GM12878 (cell line): Measurements from ENCODE around the gene HIRA.

Experiments used
- CBX5 ChIP-seq: sonication (generic); IDR thresholded peaks from 2 replicates; pipeline ENCODE4 v1.6.1; 2016; ENCODE audit warnings: low read depth, moderate library complexity, mild to moderate bottlenecking, inconsistent platforms
- POLR2AphosphoS5 ChIP-seq: IDR thresholded peaks from 2 replicates; pipeline ENCODE4 v1.6.1; 2011; ENCODE audit warnings: mild to moderate bottlenecking, low read length, inconsistent platforms
- TF ChIP-seq, protein P1 (sequence below), 3 experiments: IDR thresholded peaks in 2 of 3; conservative IDR thresholded peaks in 1 of 3; 2 replicates each; pipeline ENCODE4 v1.5.1; 2011; ENCODE audit warnings: low read depth in 3 of 3, low read length in 3 of 3, mild to moderate bottlenecking in 3 of 3, control low read depth in 2 of 3, moderate library complexity in 2 of 3, inconsistent platforms in 1 of 3, mixed read lengths in 1 of 3; ENCODE audit not compliant: control insufficient read depth in 2 of 3, insufficient read depth in 1 of 3; ENCODE audit errors: extremely low read depth in 1 of 3

DNA sequence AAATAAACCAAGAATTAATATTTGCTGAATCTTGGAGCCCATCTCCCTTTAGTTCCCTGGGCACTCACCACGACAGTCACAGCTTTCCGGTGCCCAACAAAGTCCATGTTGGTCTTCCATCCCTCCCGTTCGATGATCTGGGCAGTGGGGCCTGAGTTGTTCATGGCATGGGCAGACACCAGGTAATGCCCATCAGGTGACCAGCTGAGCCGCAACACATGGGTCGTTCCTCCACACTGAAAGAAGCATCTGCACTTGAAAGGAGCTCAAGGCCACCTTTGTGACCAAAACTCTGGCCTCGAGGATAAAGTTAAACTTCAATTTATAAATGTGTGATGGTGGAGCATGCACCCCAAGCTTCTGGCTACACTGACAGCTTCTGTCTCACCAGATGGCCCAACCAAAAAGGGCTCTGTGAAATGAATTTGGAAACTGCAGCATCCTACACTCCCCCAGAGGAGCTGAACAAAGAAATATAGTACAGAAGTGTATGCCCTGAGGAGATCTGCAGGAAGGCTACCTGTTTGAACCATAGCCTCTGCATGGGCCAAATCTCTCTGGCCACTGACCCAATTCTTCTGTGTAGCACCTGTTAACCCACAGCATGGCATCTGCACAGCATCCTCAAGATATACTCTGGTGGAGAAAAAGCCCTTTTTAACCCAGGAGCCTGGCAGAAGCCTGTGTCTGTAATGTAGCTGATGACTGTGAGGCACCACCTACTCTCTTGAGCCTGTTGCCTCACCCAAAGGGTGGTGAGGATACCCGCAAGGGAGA is 37.1 kb downstream of the HIRA start:
- TF ChIP-seq POLR2AphosphoS5 = no peak
- no peak for TF ChIP-seq CBX5
- TF ChIP-seq, protein P1, sequence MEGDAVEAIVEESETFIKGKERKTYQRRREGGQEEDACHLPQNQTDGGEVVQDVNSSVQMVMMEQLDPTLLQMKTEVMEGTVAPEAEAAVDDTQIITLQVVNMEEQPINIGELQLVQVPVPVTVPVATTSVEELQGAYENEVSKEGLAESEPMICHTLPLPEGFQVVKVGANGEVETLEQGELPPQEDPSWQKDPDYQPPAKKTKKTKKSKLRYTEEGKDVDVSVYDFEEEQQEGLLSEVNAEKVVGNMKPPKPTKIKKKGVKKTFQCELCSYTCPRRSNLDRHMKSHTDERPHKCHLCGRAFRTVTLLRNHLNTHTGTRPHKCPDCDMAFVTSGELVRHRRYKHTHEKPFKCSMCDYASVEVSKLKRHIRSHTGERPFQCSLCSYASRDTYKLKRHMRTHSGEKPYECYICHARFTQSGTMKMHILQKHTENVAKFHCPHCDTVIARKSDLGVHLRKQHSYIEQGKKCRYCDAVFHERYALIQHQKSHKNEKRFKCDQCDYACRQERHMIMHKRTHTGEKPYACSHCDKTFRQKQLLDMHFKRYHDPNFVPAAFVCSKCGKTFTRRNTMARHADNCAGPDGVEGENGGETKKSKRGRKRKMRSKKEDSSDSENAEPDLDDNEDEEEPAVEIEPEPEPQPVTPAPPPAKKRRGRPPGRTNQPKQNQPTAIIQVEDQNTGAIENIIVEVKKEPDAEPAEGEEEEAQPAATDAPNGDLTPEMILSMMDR (IDR thresholded peaks at IDR 0.05 in 2 of 3, conservative IDR thresholded peaks at IDR 0.05 in 1 of 3; ENCODE audit: control insufficient read depth in 2 of 3, extremely low read depth in 1 of 3, insufficient read depth in 1 of 3, low read depth in 3 of 3, low read length in 3 of 3) = no peak
